Inflammatory macrophage treated with lipopolysaccharide for 4 hours (primary cell): ENCODE measurements around the gene HPF1.

Source experiments
- DNase-seq: peaks from one replicate; pipeline ENCODE4 v3.0.0-alpha.2; 2020

Gene HPF1

DNA sequence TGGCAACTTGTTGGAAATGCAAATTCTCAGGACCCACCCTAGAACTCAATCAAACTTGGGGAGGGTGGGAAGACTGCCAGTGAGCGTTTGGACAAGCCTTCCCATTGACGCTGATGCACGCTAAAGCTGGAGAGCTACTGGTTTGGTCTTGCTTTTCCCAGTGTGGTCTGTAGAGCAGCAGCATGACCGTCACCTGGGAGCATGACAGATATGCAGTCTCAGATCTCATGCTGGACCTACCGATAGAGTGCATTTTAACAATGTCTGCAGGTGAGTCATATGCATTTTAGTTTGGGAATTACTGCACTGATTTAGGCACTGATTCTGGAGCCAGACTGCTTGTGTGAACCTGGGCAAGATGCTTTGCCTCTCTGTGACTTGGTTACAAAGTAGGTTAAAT lies 27.2 kb downstream of the HPF1 start:
- no peak for DNase-seq

DNA sequence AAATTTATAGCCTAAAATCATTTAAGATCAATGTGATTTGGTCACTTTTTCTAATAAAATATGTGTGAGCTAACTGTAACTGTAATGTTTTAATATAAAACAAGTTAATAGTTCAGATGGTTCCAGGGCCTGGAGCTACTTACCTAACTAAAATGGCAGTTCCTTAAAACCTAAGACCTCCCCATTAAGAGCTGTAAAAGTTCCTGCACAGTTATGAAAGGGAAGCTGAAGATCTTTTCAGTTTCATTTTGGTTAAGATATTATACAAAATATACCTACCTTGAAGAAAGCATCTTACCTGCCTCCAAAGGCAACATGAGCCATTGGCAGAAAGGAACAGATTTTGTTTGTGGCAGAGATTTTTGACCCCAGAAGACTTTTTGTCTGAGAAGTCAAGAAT lies 30.1 kb downstream of the HPF1 start:
- no peak for DNase-seq

DNA sequence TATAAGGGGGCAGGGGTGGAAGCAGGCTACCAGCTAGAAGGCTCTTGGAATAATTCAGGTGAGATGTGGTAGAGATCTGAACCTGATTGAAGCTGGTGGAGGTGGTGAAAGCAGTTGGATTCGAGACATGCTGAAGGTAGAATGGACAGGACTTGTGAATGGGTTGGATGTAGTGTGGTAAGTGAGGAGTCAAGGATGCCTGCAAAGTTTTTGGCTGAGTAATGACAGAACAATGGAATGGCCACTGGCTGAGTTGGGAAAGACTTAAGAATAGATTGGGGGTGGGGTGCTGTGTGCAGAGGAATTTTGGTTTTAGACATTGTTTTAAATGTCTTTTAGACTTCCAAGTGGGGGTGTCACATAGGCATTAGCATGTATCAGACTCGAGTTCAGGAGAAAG lies 33.5 kb downstream of the HPF1 start:
- no peak for DNase-seq

GRCh38 chr4:169723207-169723965 lies 34.4 kb downstream of the HPF1 start:
- DNase-seq, result no peak

- no peak for DNase-seq
Observed at GRCh38 chr4:169720529-169720928, 37.2 kb downstream of the HPF1 start.

DNA sequence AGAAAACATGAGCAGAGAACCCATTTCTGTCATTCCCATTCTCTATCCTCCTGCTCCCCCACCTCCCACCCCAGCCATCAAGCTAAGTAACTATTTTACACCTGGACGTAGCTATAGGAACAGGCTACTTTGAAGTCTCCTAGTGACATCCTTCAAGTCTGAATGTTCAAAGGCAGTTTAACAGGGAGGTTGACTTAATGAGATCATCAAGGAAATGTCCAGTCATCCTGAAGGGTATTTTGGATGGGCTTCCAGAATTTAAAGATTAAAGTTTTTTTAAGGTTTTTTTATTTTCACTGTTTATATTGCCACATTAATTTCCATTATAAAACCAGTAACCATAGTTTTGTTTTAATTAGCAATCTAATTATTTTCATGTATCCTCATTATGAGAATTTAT lies 41.1 kb downstream of the HPF1 start:
- no peak for DNase-seq

DNA sequence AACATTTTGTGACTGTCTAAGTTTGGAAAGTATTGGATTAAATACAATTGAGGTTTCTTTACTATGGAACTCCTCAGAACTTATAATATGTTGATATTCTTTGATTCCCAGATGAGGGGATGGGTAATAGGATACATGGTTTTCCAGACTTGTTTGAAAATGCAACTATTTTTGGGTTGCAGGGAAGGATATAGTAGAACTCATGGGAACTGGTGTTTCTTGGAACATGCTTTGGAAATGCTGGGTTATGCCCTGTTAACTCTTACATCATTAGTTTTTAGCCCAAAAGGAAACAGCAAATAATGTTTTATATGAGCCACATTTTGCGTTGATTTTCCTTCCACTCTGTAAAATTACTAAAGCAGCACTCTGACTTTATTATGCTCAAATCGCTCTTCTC lies 41.9 kb downstream of the HPF1 start:
- no peak for DNase-seq

DNA sequence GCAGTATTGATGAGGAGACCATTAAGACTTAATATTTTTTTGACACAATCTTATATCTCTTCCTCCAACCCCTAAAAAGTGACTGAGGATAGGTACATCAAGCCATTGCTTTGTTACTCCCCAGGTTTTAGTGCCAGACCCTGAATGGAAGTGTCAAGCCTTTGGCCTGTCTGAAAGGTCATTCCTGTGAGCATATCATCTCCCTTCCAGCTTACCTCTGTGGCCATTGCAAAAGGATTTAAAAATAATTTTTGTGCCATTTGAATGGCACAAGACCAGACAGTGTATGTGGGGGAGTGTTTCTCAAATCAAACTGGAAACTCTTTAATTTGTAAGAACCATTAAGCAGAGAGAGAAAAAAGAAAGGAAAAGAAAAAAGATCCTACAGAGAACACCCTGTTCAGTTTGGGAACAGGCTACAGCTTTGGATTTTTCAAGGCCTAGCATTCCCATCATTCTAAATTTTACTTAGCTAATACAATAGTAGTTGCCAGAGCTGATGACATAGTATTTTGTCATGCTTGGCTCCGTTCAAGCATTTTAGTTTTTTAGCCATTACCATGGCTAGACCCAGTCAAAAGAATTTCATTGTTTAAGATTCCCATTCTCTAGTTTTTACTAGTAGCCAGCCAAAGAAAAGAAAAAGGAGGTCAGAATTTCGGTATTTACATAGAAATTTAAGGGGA lies 49.6 kb downstream of the HPF1 start:
- no peak for DNase-seq

DNA sequence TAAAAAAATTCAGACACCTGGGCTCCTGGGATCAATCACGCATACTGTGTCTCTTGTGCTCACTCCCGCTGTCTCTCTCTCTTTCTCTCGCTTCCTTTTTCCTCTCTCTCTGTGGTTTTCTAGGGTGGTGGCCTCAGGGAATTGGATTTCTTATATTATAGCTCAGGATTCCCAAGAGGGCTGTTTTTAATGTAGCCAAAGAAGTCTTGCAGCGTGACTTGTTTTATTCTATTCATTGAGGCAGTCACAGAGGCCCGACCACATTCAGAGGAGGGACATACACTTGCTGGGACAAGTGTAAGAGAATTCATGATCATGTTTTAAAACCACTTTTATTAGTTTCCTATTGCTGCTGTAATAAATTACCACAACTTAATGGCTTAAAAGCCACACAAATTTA lies 59.4 kb downstream of the HPF1 start:
- no peak for DNase-seq

DNA sequence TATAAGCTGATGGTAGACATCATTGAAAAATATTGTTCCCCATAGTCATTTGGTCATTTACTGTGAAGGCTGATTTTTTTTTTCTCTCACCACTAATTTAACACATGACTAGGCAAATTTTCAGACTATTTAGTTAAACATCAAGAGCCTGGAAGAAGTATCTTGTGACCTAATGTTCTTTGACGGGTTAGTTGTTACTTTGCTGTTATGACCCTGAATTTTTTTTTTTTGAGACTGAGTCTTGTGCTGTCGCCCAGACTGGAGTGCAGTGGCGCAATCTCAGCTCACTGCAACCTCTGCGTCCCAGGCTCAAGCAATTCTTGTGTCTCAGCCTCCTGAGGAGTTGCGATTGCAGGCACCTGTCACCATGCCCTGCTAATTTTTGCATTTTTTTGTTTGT lies 67.0 kb downstream of the HPF1 start:
- no peak for DNase-seq

DNA sequence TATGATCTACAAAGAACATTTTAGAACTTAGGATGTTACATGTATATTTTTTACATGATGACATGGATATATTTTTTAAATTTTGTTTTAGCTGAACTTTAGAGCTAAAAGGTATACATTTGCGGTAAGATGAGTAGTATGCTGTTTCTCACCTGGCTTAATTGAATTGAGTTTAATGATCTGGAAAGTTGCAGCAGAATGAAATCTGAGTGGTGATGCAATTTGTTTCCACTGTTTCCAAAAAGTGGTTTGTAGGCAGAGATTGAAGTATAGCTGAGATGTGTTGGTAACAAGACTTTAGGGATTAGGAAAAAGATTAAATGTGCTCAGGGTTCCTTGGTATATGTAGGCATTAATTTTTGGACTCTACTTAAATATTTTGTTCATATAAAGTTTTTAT lies 68.1 kb downstream of the HPF1 start:
- no peak for DNase-seq

DNA sequence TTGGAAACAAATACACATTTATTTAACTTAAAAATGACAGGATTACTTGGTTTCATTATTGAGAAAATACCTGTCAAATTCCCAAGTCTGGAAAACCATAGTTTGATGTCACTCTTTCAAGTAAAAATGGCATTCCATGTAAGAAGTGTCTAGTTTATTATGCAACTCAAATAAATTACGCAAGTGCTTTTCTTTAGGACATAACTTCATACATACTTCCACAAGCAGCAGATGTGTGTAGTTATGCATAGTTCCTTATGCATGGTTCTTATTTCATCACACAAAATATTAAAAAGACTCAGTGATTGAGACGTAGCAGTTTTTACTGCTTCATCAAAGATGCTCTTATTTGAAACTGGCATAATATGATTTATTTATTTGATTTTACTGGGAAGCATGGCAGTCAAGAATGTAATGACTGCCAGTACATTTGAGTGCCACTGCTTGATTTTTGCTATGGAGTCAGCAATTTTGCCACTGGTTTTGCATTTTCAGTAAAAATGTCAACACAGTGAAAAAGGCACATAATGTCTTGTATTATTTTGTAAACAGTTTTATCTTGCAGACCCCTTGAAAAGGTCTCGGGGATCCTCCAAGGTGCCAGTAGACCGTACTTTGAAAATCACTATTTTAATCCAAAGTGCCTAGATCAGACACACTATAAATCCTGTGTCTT lies 75.2 kb downstream of the HPF1 start:
- peak; percentile 76 for DNase-seq
